H1 (cell line): ENCODE data around the gene DARS2. TPM values are rescaled to one million over a fixed set of nuclear protein-coding genes. Genes with fewer than 3 reads are reported as not detected.

Experiments
- CTCF ChIA-PET: fragments of 300-600 bp; sonication (Branson Sonifier 250); formaldehyde crosslinking; loops from one replicate; lab custom pipeline; 2021; ENCODE audit not compliant: partially characterized antibody; lab: Charles Lee
- POLR2A ChIA-PET: fragments of 300-600 bp; sonication (Branson Sonifier 250); formaldehyde crosslinking; loops from one replicate; lab custom pipeline; 2021; ENCODE audit warnings: inconsistent platforms; ENCODE audit not compliant: partially characterized antibody; lab: Charles Lee
- DNase-seq, 2 experiments: peaks; one replicate each; pipeline versions ENCODE4 v3.0.0 to v3.0.0-alpha.2; 2010 to 2022; ENCODE audit warnings: low spot score in 2 of 2, low read depth in 1 of 2, mixed read lengths in 1 of 2
- FAIRE-seq: peaks from 2 replicates; lab custom pipeline; 2011; peaks lifted over from hg19 to GRCh38; lab: Jason Lieb, UNC
- H2AFZ ChIP-seq: 2 replicates; pipeline ENCODE4 v1.8.1; 2012; ENCODE audit warnings: low read length, inconsistent platforms
- H2AK5ac ChIP-seq: 2 replicates; pipeline ENCODE4 v1.6.1; 2013; ENCODE audit warnings: low read depth, low read length
- H2BK120ac ChIP-seq: replicated peaks from 2 replicates; pipeline ENCODE3; 2013; ENCODE audit warnings: low read depth, low read length, inconsistent platforms
- H2BK12ac ChIP-seq: 2 replicates; pipeline ENCODE4 v1.6.1; 2013; ENCODE audit warnings: low read depth, low read length
- H2BK15ac ChIP-seq: 2 replicates; pipeline ENCODE4 v1.6.1; 2013; ENCODE audit warnings: low read length
- H2BK20ac ChIP-seq: 2 replicates; pipeline ENCODE4 v1.6.1; 2013; ENCODE audit warnings: low read length
- H2BK5ac ChIP-seq: 2 replicates; pipeline ENCODE4 v1.6.1; 2013; ENCODE audit warnings: low read depth, low read length
- H3K14ac ChIP-seq: 2 replicates; pipeline ENCODE4 v1.6.1; 2013; ENCODE audit warnings: inconsistent platforms; ENCODE audit not compliant: insufficient read length
- H3K18ac ChIP-seq: 2 replicates; pipeline ENCODE4 v1.6.1; 2013; ENCODE audit warnings: low read length; ENCODE audit errors: extremely low read depth
- H3K23ac ChIP-seq: 2 replicates; pipeline ENCODE4 v1.6.1; 2013; ENCODE audit warnings: inconsistent platforms; ENCODE audit not compliant: insufficient read length
- H3K23me2 ChIP-seq: 2 replicates; pipeline ENCODE4 v1.6.1; 2013; ENCODE audit warnings: low read depth, low read length
- H3K27ac ChIP-seq: 2 replicates; pipeline ENCODE4 v1.6.1; 2011; ENCODE audit warnings: low read depth, low read length, inconsistent platforms
- H3K27me3 ChIP-seq, 4 experiments: replicated peaks in 1 of 4; 1 replicate in 1 of 4; 2 replicates in 3 of 4; pipeline versions ENCODE4 v1.6.1 to v1.8.1; 2011 to 2013; ENCODE audit warnings: low read length in 3 of 4, mild to moderate bottlenecking in 3 of 4, inconsistent platforms in 2 of 4, mixed read lengths in 2 of 4, moderate library complexity in 1 of 4; ENCODE audit not compliant: control insufficient read depth in 3 of 4, insufficient read depth in 3 of 4; ENCODE audit errors: extremely low read depth in 1 of 4
- H3K36me3 ChIP-seq, 4 experiments: 2 replicates each; pipeline versions ENCODE4 v1.6.1 to v1.8.1; 2011 to 2013; ENCODE audit warnings: mild to moderate bottlenecking in 4 of 4, low read length in 3 of 4, moderate library complexity in 2 of 4, control low read depth in 1 of 4, inconsistent platforms in 1 of 4; ENCODE audit not compliant: insufficient read depth in 4 of 4, control insufficient read depth in 2 of 4
- H3K4ac ChIP-seq: replicated peaks from 2 replicates; pipeline ENCODE3; 2013; ENCODE audit warnings: low read length, low read depth, mixed read lengths, inconsistent platforms; ENCODE audit not compliant: insufficient read length
- H3K4me1 ChIP-seq, 4 experiments: replicated peaks in 1 of 4; 1 replicate in 1 of 4; 2 replicates in 3 of 4; pipeline versions ENCODE4 v1.6.1 to v1.8.1; 2011 to 2013; ENCODE audit warnings: low read length in 3 of 4, inconsistent platforms in 2 of 4, mixed read lengths in 1 of 4; ENCODE audit not compliant: insufficient read depth in 4 of 4, control insufficient read depth in 3 of 4
- H3K4me2 ChIP-seq, 2 experiments: 2 replicates each; pipeline versions ENCODE4 v1.6.1 to v1.8.1; 2011 to 2013; ENCODE audit warnings: low read depth in 2 of 2, low read length in 2 of 2, control low read depth in 1 of 2, inconsistent platforms in 1 of 2, mild to moderate bottlenecking in 1 of 2; ENCODE audit not compliant: insufficient read depth in 1 of 2
- H3K4me3 ChIP-seq, 4 experiments: fragments of 200-600, 300-600 bp in 1 of 4; sonication (generic), shearing (Covaris generic), sonication (Bioruptor Twin) in 1 of 4; 2 replicates each; pipeline versions ENCODE4 v1.5.1 to v1.8.1; 2011 to 2016; ENCODE audit warnings: low read length in 4 of 4, low read depth in 3 of 4, control low read depth in 2 of 4, inconsistent platforms in 2 of 4, mild to moderate bottlenecking in 2 of 4, mixed read lengths in 1 of 4, moderate library complexity in 1 of 4; ENCODE audit not compliant: insufficient read depth in 2 of 4; ENCODE audit errors: extremely low read depth in 1 of 4
- H3K56ac ChIP-seq: replicated peaks from 2 replicates; pipeline ENCODE3; 2013; ENCODE audit warnings: low read depth, mild to moderate bottlenecking, mixed read lengths, low read length, inconsistent platforms; ENCODE audit not compliant: insufficient read length
- H3K79me1 ChIP-seq: 2 replicates; pipeline ENCODE4 v1.6.1; 2013; ENCODE audit warnings: low read depth, low read length, control low read depth
- H3K79me2 ChIP-seq, 2 experiments: 2 replicates each; pipeline versions ENCODE4 v1.6.1 to v1.8.1; 2012 to 2013; ENCODE audit warnings: low read length in 2 of 2, mild to moderate bottlenecking in 2 of 2, inconsistent platforms in 1 of 2; ENCODE audit not compliant: insufficient read depth in 2 of 2, control insufficient read depth in 1 of 2
- H3K9ac ChIP-seq, 4 experiments: replicated peaks in 1 of 4; 1 replicate in 1 of 4; 2 replicates in 3 of 4; pipeline versions ENCODE4 v1.6.1 to v1.8.1; 2011 to 2013; ENCODE audit warnings: low read depth in 3 of 4, low read length in 3 of 4, control low read depth in 2 of 4, mild to moderate bottlenecking in 2 of 4, moderate library complexity in 2 of 4, inconsistent platforms in 1 of 4; ENCODE audit errors: extremely low read depth in 1 of 4
- H3K9me3 ChIP-seq, 2 experiments: 2 replicates each; pipeline versions ENCODE4 v1.6.1 to v1.8.1; 2012 to 2013; ENCODE audit warnings: mild to moderate bottlenecking in 2 of 2, moderate library complexity in 2 of 2, control low read depth in 1 of 2, inconsistent platforms in 1 of 2, low read depth in 1 of 2, low read length in 1 of 2, mixed read lengths in 1 of 2; ENCODE audit not compliant: insufficient read depth in 2 of 2
- H4K20me1 ChIP-seq, 2 experiments: replicated peaks in 1 of 2; 2 replicates each; pipeline versions ENCODE3 to v1.8.1; 2011 to 2013; ENCODE audit warnings: inconsistent platforms in 2 of 2, low read length in 2 of 2, mild to moderate bottlenecking in 1 of 2; ENCODE audit not compliant: insufficient read depth in 2 of 2, control insufficient read depth in 1 of 2
- H4K5ac ChIP-seq: 2 replicates; pipeline ENCODE4 v1.6.1; 2013; ENCODE audit warnings: low read length, low read depth, mixed read lengths, inconsistent platforms; ENCODE audit not compliant: insufficient read length
- H4K8ac ChIP-seq: 2 replicates; pipeline ENCODE4 v1.8.0; 2013; ENCODE audit warnings: mild to moderate bottlenecking, moderate library complexity, low read length, inconsistent platforms; ENCODE audit not compliant: insufficient read depth; ENCODE audit errors: extremely low read depth
- H4K91ac ChIP-seq: replicated peaks from 2 replicates; pipeline ENCODE3; 2013; ENCODE audit warnings: low read length, mixed read lengths, inconsistent platforms; ENCODE audit not compliant: insufficient read length
- BACH1 ChIP-seq: IDR thresholded peaks from 2 replicates; pipeline ENCODE4 v1.6.1; 2012; ENCODE audit warnings: low read length, improper control_type of control experiment
- CBX5 ChIP-seq: fragments of 300-800, 300-1000 bp; sonication (generic); IDR thresholded peaks from 2 replicates; pipeline ENCODE4 v1.7.1; 2016; ENCODE audit warnings: antibody characterized with exemption, low read length, low read depth
- CHD1 ChIP-seq: IDR thresholded peaks from 2 replicates; pipeline ENCODE4 v1.6.1; 2012; ENCODE audit warnings: low read depth, low read length, improper control_type of control experiment
- EGR1 ChIP-seq: IDR thresholded peaks from 2 replicates; pipeline ENCODE4 v1.6.1; 2011; ENCODE audit warnings: low read depth, low read length, borderline replicate concordance
- KDM4A ChIP-seq: IDR thresholded peaks from one replicate; pipeline ENCODE4 v1.7.1; 2012; ENCODE audit warnings: low read depth, mild to moderate bottlenecking, moderate library complexity, low read length, inconsistent platforms; ENCODE audit not compliant: severe bottlenecking
- KDM5A ChIP-seq: fragments of 200-600 bp; IDR thresholded peaks from 2 replicates; pipeline ENCODE4 v1.7.1; 2012; ENCODE audit warnings: mild to moderate bottlenecking, low read length, inconsistent platforms, mixed read lengths
- POLR2A ChIP-seq, 2 experiments: IDR thresholded peaks; 1 replicate in 1 of 2; 2 replicates in 1 of 2; pipeline ENCODE4 v1.6.1; 2011; ENCODE audit warnings: low read depth in 2 of 2, low read length in 2 of 2, mild to moderate bottlenecking in 2 of 2; ENCODE audit errors: control extremely low read depth in 1 of 2
- POLR2AphosphoS5 ChIP-seq: IDR thresholded peaks from 2 replicates; pipeline ENCODE4 v1.6.1; 2011; ENCODE audit warnings: low read depth, low read length
- POU5F1 ChIP-seq: IDR thresholded peaks from 2 replicates; pipeline ENCODE4 v1.6.1; 2011; ENCODE audit warnings: low read depth, mild to moderate bottlenecking, low read length, moderate library complexity
- RAD21 ChIP-seq, 2 experiments: IDR thresholded peaks in 1 of 2; conservative IDR thresholded peaks in 1 of 2; 2 replicates each; pipeline ENCODE4 v1.6.1; 2011; ENCODE audit warnings: low read depth in 2 of 2, low read length in 2 of 2, improper control_type of control experiment in 1 of 2, inconsistent platforms in 1 of 2, mild to moderate bottlenecking in 1 of 2, moderate library complexity in 1 of 2
- SAP30 ChIP-seq: fragments of 300-600 bp; sonication (generic); IDR thresholded peaks from 2 replicates; pipeline ENCODE4 v1.7.1; 2012; ENCODE audit warnings: low read length, moderate library complexity, mild to moderate bottlenecking, inconsistent platforms; ENCODE audit not compliant: insufficient read depth, insufficient replicate concordance
- SIRT6 ChIP-seq: IDR thresholded peaks from one replicate; pipeline ENCODE4 v1.7.1; 2012; ENCODE audit warnings: low read length, inconsistent platforms
- SP1 ChIP-seq: IDR thresholded peaks from 2 replicates; pipeline ENCODE4 v1.6.1; 2011; ENCODE audit warnings: low read depth, low read length
- YY1 ChIP-seq: IDR thresholded peaks from 2 replicates; pipeline ENCODE4 v1.6.1; 2011; ENCODE audit warnings: low read depth, mild to moderate bottlenecking, low read length
- WGBS, 2 experiments: shearing (Covaris generic) in 1 of 2; methylation state at CpG; one replicate each; pipeline versions ENCODE4 v1.1.6 to v1.1.7; 2013 to 2015; ENCODE audit warnings: low lambda C conversion rate in 2 of 2, mixed read lengths in 2 of 2, inconsistent platforms in 1 of 2, low coverage in 1 of 2, missing lambda C conversion rate in 1 of 2; ENCODE audit not compliant: insufficient replicate concordance in 2 of 2, insufficient coverage in 1 of 2, insufficient read length in 1 of 2; ENCODE audit errors: extremely low coverage in 1 of 2, missing lambda C conversion rate in 1 of 2; 5-methylcytosine and 5-hydroxymethylcytosine counted together
- polyA plus RNA-seq, 7 experiments: library from polyadenylated mRNA; depleted of rRNA in 3 of 7; stranded (reverse) in 5 of 7; unstranded in 2 of 7; fragments of >200 nt in 5 of 7; fragments of 200-250 nt in 2 of 7; gene quantifications; 1 replicate in 5 of 7; 2 replicates in 1 of 7; 4 replicates in 1 of 7; pipeline versions ENCODE4 v1.2.1 to v1.2.3, GENCODE V29; 2011 to 2013; ENCODE audit warnings: missing spikeins in 2 of 7, mixed read lengths in 2 of 7
- total RNA-seq: library from RNA; stranded (reverse); fragmentation: NEBNext Ultra II Directional; extraction: Animal tissue kit (Norgen Biotek cat#: 25700); gene quantifications from 2 replicates; pipeline ENCODE4 v1.2.1, GENCODE V29; 2021
- TF ChIP-seq, protein P1 (sequence below): IDR thresholded peaks from 2 replicates; pipeline ENCODE4 v1.6.1; 2011; ENCODE audit warnings: low read depth, mild to moderate bottlenecking, low read length; ENCODE audit not compliant: insufficient read depth

The DARS2 gene
- total and polyA plus RNA-seq, 2 of the 8 experiments (the other 6 are each of a cell fraction or from before 2014, with no cell fraction given) = 21.0 to 35.2 TPM

DNA sequence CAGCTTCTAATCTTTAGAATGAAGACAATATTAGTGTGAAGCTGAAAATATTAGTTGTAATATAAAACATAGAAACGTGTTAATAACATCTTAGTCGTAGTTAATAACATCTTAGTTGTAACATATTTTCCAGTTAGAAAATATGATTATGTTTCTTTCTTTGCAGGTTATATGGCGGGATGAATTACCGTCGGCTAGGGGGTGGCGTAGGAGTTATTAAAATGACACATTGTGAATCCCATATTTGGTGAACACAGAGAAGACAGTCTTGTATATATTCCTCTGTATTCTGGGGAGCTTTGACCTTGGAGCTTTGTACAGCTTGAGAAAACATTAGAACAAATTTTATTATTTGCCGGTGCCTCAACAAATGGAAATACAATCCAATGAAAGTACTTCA is 39.5 kb upstream of the DARS2 start:
- Histone ChIP-seq H2BK5ac (no peak overlapping the region), H3K27ac (no peak overlapping the region), H3K9ac (no peak overlapping the region), H3K4me1 (no peaks in the 10 kb centered on the region), H2AK5ac (no peak overlapping the region), H2BK12ac (no peak overlapping the region), H3K9me3 (no peaks in the 10 kb centered on the region), H4K20me1 (no peaks in the 10 kb centered on the region), H2AFZ (no peak overlapping the region), H3K27me3 (no peaks in the 10 kb centered on the region), H3K18ac (no peak overlapping the region), H3K36me3 (peaks cover 2 to 9% (median 5%) of the 10 kb centered on the region in 4 experiments; a peak in 7 of 8 replicates), H3K79me1 (no peaks in the 10 kb centered on the region), H3K4me2 (no peak overlapping the region), H2BK120ac (no peak overlapping the region), H3K14ac (no peak overlapping the region), H3K79me2 (no peaks in the 10 kb centered on the region), H2BK15ac (no peak overlapping the region), H4K8ac (no peak overlapping the region; the same call in 1 of the 2 replicates), H3K56ac (no peak overlapping the region), H3K23ac (no peak overlapping the region), H4K5ac (no peak overlapping the region), H3K23me2 (no peaks in the 10 kb centered on the region), H3K4ac (no peak overlapping the region), H2BK20ac (no peak overlapping the region), H4K91ac (no peak overlapping the region), H3K4me3 (no peak overlapping the region)
- WGBS, 2 experiments = 87% methylated on average over 7 of the region's 7 CpGs; no CpG with 5 or more reads in 1 of the 2 experiments
- DNase-seq (no peak), FAIRE-seq (no peak)
- ChIA-PET POLR2A (no interaction called here), CTCF (interaction anchor here (0.7 to 1.7 kb wide), 3 partner anchors 13 to 290 kb away, joined by 3 to 9 read pairs (median 3); no protein-coding TSS in a partner anchor)
- no peak for TF ChIP-seq BACH1
- no peak for TF ChIP-seq SIRT6
- no peak for TF ChIP-seq CBX5
- TF ChIP-seq, protein P1, sequence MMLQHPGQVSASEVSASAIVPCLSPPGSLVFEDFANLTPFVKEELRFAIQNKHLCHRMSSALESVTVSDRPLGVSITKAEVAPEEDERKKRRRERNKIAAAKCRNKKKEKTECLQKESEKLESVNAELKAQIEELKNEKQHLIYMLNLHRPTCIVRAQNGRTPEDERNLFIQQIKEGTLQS = no peak
- no peak for TF ChIP-seq POLR2A (IDR thresholded peaks at IDR 0.05; ENCODE audit: control extremely low read depth in 1 of 2, low read depth in 2 of 2, low read length in 2 of 2)
- no peak for TF ChIP-seq CHD1
- no peak for TF ChIP-seq POU5F1
- no peak for TF ChIP-seq RAD21 (IDR thresholded peaks at IDR 0.05 in 1 of 2, conservative IDR thresholded peaks at IDR 0.05 in 1 of 2; ENCODE audit: low read depth in 2 of 2, low read length in 2 of 2)
- TF ChIP-seq POLR2AphosphoS5 = no peak
- TF ChIP-seq SP1 = no peak
- TF ChIP-seq YY1 = no peak
- TF ChIP-seq SAP30 = no peak
- no peak for TF ChIP-seq KDM4A
- TF ChIP-seq KDM5A = no peak
- TF ChIP-seq EGR1 = no peak
